GM12865 (cell line): ENCODE measurements around the gene SEMA3C.
A peak's percentile ranks its signal among the peaks of the same experiment; 100 is the strongest.

Experiments
- DNase-seq: peaks from one replicate; pipeline ENCODE4 v3.0.0; 2010; ENCODE audit warnings: low read depth
- H3K4me3 ChIP-seq: 2 replicates; pipeline ENCODE4 v1.5.1; 2011; ENCODE audit warnings: mild to moderate bottlenecking, low read depth, low read length, control low read depth
- TF ChIP-seq, protein P1 (sequence below): IDR thresholded peaks from 2 replicates; pipeline ENCODE4 v1.5.1; 2011; ENCODE audit warnings: low read length, control low read depth, low read depth, inconsistent platforms; ENCODE audit not compliant: insufficient read depth; ENCODE audit errors: missing control alignments

The SEMA3C gene

GRCh38 chr7:80924090-80924489 lies 5.2 kb upstream of the SEMA3C start:
- no peak for DNase-seq
- TF ChIP-seq, protein P1, sequence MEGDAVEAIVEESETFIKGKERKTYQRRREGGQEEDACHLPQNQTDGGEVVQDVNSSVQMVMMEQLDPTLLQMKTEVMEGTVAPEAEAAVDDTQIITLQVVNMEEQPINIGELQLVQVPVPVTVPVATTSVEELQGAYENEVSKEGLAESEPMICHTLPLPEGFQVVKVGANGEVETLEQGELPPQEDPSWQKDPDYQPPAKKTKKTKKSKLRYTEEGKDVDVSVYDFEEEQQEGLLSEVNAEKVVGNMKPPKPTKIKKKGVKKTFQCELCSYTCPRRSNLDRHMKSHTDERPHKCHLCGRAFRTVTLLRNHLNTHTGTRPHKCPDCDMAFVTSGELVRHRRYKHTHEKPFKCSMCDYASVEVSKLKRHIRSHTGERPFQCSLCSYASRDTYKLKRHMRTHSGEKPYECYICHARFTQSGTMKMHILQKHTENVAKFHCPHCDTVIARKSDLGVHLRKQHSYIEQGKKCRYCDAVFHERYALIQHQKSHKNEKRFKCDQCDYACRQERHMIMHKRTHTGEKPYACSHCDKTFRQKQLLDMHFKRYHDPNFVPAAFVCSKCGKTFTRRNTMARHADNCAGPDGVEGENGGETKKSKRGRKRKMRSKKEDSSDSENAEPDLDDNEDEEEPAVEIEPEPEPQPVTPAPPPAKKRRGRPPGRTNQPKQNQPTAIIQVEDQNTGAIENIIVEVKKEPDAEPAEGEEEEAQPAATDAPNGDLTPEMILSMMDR, result no peak
- H3K4me3 ChIP-seq, result no peak overlapping the region

- DNase-seq, result no peak
- no peak overlapping the region for H3K4me3 ChIP-seq
- TF ChIP-seq, protein P1, result no peak
Measured at GRCh38 chr7:80923211-80923612, 4.4 kb upstream of the SEMA3C start.

DNA sequence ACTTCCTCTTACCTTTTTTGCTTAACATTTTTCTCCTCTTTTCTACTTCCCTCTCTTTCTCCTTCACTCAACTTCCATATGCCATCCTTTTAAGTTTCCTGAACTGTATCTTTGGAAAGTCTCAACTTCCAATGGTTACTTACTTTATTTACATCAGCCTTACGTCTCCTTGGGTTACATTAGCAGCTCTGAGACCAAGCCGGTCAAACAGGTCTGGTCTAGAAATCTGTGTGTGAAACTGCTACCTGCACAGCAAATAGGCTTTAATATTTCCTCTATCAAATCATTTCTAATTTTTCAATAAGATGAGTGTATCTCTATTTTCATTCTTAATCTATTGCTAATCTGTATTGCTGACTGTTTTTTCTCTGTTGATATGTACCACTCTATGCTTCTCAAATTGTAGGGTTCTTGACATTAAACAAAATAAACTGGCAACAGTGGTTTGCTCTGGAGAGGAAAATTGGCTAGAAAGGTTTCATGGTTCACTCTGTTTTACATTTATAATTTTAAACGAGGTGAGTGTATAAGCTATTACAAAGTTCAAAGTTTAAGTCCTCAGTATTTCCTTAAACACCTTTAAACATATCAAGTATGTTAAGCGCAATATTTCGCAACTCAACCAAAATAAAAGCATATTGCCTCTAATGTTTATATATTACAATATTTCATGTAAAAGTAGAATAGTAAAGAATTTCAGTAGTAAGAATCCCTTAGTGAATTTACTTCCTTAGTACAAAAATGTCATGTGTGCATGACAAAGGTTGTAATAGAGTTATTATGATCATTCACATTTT lies 3.6 kb upstream of the SEMA3C start:
- DNase-seq, result no peak
- no peak overlapping the region for H3K4me3 ChIP-seq
- TF ChIP-seq, protein P1, result no peak

DNA sequence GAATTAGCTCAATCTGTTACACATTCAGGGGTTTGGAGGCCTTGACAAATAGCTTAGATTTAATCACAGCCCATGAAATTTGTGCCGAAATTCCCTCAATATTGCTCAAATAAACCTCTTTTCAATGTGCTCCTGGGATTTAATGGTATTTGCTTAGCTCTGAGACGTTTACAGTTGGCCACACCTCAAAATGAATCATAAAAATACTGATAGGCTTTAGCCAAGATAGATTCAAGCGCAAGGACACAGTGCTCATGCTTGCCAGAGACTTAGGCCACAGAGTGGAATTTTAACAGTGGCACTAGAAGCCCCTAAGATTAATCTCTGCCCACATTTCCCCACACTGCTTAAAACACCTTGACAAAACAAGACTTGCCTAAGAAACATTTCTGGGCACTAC lies 2.3 kb upstream of the SEMA3C start:
- TF ChIP-seq, protein P1, result no peak
- DNase-seq, result no peak
- H3K4me3 ChIP-seq, result no peak overlapping the region

DNA sequence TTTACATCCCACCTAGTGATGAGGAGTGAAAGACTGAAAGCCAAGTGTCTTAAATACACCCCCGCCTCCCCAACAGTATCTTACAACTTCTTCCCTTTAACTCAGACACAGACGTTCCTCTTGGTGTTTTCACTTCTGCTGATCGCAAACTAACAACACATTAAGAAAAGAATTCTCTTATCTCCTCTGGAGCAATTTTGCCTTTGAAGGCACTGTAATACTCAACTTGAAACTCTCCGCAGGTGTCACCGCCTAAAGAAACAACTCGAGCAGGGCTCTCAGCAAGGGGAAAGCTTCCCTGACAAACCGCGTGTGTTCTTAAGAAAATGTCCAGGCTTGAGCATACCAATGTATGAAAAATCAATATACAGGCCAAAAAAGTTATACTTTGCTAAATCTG lies 452 bp downstream of the SEMA3C start:
- DNase-seq, result peak; percentile 17
- H3K4me3 ChIP-seq, result no peak overlapping the region

DNA sequence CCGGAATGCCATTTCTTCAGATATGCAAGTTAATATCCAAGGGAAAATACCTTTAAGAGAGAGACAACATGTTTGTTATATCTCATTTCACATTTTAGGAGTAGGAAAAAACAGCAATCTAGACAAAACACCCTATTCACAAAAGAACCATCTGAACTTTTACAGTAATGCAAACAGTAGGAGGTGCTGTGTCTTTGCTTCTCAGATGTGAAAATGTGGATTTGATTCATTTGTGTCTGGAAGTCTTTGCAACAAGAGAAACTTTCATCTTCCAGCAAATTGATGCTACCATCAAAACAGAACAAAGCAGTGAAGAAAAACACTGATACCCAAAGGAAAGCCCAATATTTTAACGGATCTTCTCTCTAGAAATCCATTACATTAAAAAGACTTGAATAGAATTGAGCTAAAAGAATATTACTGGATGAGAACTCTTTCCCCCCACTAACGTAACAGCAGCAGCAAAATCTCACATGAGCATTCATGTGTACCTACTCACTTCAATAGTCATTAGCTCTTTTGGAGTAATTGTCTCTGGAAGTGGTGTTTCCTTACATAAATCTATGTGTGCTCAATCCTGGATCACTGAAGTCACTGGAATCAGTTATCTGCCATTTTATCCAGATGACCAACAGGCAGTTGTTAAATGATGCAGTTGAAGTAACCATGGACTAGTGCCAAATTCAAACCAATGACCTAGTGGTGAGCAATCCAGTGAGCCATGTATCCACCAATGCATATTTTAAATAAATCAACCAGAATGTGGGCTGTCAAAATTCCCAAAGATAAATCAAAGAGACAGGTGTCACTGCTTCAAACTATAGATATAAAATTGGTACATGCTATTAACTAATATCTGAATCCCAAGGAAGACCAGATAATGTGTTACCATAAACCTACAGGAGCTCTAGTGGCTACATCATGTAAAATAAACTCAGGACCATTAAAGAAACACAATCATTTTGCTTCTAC lies 1.8 kb downstream of the SEMA3C start:
- no peak for DNase-seq
- TF ChIP-seq, protein P1, result no peak
- no peak overlapping the region for H3K4me3 ChIP-seq

More for the DNA sequence above, 452 bp downstream of the SEMA3C start:
- TF ChIP-seq, protein P1, result no peak
